ENCODE measurements around the gene TEX48.

Gene TEX48

GRCh38 chr9:114709636-114710035, 27.6 kb upstream of the TEX48 start:
- H3K9me3 ChIP-seq (ENCODE audit: control insufficient read depth, insufficient read depth, low read depth, low read length): no peaks in the 10 kb centered on the region
- H3K4me3 ChIP-seq (ENCODE audit: low read depth, low read length): no peak overlapping the region
- no peak overlapping the region for H3K27ac ChIP-seq (ENCODE audit: extremely low read depth, low read depth, low read length)
- no peaks in the 10 kb centered on the region for H3K36me3 ChIP-seq (ENCODE audit: control insufficient read depth in 2 of 2, insufficient read depth in 1 of 2, low read length in 2 of 2)
- no peaks in the 10 kb centered on the region for H3K4me1 ChIP-seq (ENCODE audit: control insufficient read depth, insufficient read depth, low read length)
- ChIA-PET CTCF (interaction anchor here (0.7 to 1.4 kb wide), 2 partner anchors 11 to 306 kb away, joined by 3 read pairs; no protein-coding TSS in a partner anchor), POLR2A (no interaction called here)
- TF ChIP-seq ZNF341 (tag by site-specific recombination; IDR thresholded peaks at IDR 0.05; ENCODE audit: low read depth) (no peak), ZNF350 (tag by site-specific recombination; IDR thresholded peaks at IDR 0.05) (no peak), ZNF23 (tag by site-specific recombination; IDR thresholded peaks at IDR 0.05; ENCODE audit: borderline replicate concordance) (no peak), ZBTB21 (tag by site-specific recombination; IDR thresholded peaks at IDR 0.05) (no peak), ZNF830 (tag by site-specific recombination; IDR thresholded peaks at IDR 0.05; ENCODE audit: low read depth) (no peak), ZNF223 (tag by site-specific recombination; IDR thresholded peaks at IDR 0.05) (no peak), ZNF585B (tag by site-specific recombination; IDR thresholded peaks at IDR 0.05) (no peak), ZNF692 (tag by site-specific recombination; IDR thresholded peaks at IDR 0.05) (no peak), ZNF302 (tag by site-specific recombination; IDR thresholded peaks at IDR 0.05; ENCODE audit: low read depth) (no peak), ZNF677 (tag by site-specific recombination; IDR thresholded peaks at IDR 0.05) (no peak), ZFP37 (tag by site-specific recombination; IDR thresholded peaks at IDR 0.05) (no peak), ZXDB (tag by site-specific recombination; IDR thresholded peaks at IDR 0.05) (no peak), ZNF555 (tag by site-specific recombination; conservative IDR thresholded peaks at IDR 0.05) (no peak), ZIC2 (tag by site-specific recombination; IDR thresholded peaks at IDR 0.05) (no peak), ZNF791 (tag by site-specific recombination; IDR thresholded peaks at IDR 0.05) (no peak), ZNF658 (tag by site-specific recombination; IDR thresholded peaks at IDR 0.05) (no peak)
- TF ChIP-seq, protein P1, sequence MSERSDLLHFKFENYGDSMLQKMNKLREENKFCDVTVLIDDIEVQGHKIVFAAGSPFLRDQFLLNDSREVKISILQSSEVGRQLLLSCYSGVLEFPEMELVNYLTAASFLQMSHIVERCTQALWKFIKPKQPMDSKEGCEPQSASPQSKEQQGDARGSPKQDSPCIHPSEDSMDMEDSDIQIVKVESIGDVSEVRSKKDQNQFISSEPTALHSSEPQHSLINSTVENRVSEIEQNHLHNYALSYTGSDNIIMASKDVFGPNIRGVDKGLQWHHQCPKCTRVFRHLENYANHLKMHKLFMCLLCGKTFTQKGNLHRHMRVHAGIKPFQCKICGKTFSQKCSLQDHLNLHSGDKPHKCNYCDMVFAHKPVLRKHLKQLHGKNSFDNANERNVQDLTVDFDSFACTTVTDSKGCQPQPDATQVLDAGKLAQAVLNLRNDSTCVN (tag by site-specific recombination; optimal IDR thresholded peaks at IDR 0.05): no peak
- TF ChIP-seq, protein P2, sequence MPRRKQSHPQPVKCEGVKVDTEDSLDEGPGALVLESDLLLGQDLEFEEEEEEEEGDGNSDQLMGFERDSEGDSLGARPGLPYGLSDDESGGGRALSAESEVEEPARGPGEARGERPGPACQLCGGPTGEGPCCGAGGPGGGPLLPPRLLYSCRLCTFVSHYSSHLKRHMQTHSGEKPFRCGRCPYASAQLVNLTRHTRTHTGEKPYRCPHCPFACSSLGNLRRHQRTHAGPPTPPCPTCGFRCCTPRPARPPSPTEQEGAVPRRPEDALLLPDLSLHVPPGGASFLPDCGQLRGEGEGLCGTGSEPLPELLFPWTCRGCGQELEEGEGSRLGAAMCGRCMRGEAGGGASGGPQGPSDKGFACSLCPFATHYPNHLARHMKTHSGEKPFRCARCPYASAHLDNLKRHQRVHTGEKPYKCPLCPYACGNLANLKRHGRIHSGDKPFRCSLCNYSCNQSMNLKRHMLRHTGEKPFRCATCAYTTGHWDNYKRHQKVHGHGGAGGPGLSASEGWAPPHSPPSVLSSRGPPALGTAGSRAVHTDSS (tag by site-specific recombination; IDR thresholded peaks at IDR 0.05): no peak

- ChIA-PET POLR2A (no interaction called here), CTCF (interaction anchor here (0.5 to 2.2 kb wide), 6 partner anchors 11 to 302 kb away, joined by 3 to 16 read pairs (median 4); no protein-coding TSS in a partner anchor)
- H3K4me1 ChIP-seq (ENCODE audit: control insufficient read depth, insufficient read depth, low read length): no peaks in the 10 kb centered on the region
- no peaks in the 10 kb centered on the region for H3K9me3 ChIP-seq (ENCODE audit: control insufficient read depth, insufficient read depth, low read depth, low read length)
- H3K36me3 ChIP-seq (ENCODE audit: control insufficient read depth in 2 of 2, insufficient read depth in 1 of 2, low read length in 2 of 2): no peaks in the 10 kb centered on the region
- no peak overlapping the region for H3K4me3 ChIP-seq (ENCODE audit: low read depth, low read length)
- H3K27ac ChIP-seq (ENCODE audit: extremely low read depth, low read depth, low read length): no peak overlapping the region
- TF ChIP-seq ZSCAN5A (tag by site-specific recombination; IDR thresholded peaks at IDR 0.05) (no peak), ZNF48 (tag by site-specific recombination; IDR thresholded peaks at IDR 0.05) (no peak), SP2 (tag by site-specific recombination; IDR thresholded peaks at IDR 0.05) (no peak), ZNF391 (tag by site-specific recombination; IDR thresholded peaks at IDR 0.05; ENCODE audit: borderline replicate concordance, low read depth) (no peak), GFI1B (tag by site-specific recombination; IDR thresholded peaks at IDR 0.05) (no peak), ZNF18 (tag by site-specific recombination; IDR thresholded peaks at IDR 0.05) (no peak), ZNF624 (tag by site-specific recombination; IDR thresholded peaks at IDR 0.05) (no peak)
- TF ChIP-seq, protein P3, sequence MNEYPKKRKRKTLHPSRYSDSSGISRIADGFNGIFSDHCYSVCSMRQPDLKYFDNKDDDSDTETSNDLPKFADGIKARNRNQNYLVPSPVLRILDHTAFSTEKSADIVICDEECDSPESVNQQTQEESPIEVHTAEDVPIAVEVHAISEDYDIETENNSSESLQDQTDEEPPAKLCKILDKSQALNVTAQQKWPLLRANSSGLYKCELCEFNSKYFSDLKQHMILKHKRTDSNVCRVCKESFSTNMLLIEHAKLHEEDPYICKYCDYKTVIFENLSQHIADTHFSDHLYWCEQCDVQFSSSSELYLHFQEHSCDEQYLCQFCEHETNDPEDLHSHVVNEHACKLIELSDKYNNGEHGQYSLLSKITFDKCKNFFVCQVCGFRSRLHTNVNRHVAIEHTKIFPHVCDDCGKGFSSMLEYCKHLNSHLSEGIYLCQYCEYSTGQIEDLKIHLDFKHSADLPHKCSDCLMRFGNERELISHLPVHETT (tag by site-specific recombination; IDR thresholded peaks at IDR 0.05): no peak
Observed at GRCh38 chr9:114706711-114707110, 24.7 kb upstream of the TEX48 start.

Measured in HEK293 (cell line).